Measurements from ENCODE around the gene SPDYE2.
A peak's percentile ranks its signal among the peaks of the same experiment; 100 is the strongest.
"Not testable (repeated sequence)": the region's sequence is repeated elsewhere in the genome, so short reads cannot be mapped to it uniquely, and the experiment has no call there.

Gene SPDYE2

DNA sequence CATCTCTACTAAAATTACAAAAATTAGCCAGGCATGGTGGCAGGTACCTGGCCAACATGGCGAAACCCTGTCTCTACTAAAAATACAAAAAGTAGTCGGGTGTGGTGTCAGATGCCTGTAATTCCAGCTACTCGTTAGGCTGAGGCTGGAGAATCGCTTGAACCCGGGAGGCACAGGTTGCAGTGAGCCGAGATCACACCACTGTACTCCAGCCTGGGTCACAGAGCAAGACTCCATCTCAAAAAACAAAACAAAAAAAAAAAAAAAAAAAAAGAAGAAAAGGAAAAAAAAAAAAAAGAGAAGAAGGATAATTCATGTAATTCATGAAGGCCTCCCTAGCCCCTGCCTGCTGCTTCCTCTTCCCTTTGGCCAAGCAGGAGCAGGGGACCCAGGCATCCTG lies 10.4 kb upstream of the SPDYE2 start:
- DNase-seq (ENCODE audit: low read depth in 1 of 2, low spot score in 1 of 2), result not testable (repeated sequence)

DNA sequence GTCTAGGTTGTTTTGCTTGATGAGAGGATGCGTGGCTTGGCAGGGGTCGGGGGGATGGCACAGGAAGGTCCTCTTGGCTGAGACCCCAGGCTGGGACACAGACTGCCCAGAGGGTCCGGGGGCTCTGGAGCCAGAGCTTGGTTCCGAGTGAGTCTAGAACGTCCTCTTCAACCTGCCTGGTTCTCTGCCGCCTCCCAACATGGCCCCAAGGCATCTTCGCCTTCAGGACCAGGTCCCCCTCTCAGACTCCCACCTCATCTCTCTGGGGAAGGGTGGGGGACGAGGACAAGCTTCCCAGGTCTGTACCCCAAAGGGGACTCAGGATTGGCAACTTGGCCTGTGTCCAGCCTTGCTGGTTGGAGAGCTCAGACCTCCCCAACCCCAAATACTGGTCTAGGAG lies 8.9 kb upstream of the SPDYE2 start:
- not testable (repeated sequence) for DNase-seq (ENCODE audit: low read depth in 1 of 2, low spot score in 1 of 2)

DNA sequence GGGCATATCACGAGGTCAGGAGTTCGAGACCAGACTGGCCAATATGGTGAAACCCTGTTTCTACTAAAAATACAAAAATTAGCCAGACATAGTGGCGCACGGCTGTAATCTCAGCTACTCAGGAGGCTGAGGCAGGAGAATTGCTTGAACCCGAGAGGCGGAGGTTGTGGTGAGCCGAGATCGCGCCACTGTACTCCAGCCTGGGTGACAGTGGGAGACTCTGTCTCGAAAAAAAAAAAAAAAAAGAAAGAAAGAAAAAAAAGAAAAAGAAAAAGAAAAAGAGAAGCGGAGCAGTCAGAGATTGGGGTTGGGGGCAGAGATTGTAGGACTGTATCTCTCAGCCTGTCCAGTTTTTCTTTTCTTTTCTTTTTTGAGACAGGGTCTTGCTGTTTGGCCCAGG lies 8.3 kb upstream of the SPDYE2 start:
- not testable (repeated sequence) for DNase-seq (ENCODE audit: low read depth in 1 of 2, low spot score in 1 of 2)

DNA sequence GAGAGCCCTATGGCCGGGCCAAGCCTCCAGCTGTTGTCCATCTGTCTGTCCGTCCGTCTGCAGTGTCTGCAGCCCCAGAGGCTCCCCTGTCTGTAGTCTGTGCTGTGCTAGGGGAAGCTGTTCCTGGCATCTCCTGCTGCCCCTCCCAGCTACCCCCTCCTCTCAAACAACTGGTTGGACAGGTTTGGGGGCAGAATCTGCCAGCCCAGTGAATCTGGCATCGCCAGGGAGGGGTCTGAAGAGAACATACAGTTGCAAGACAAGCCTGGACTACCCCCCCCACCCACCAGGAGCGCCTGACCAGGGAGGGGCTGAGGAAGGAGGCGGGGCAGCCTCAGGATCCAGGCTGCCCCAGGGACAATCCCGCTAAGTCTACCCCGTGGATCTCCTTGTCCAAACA lies 7.4 kb upstream of the SPDYE2 start, which contains the start of gene UPK3BL2:
Gene UPK3BL2, minus strand, starts transcription at position 101 of the 400 bp plus-strand sequence. Its CDS starts 60 bp downstream, at position 41.
- DNase-seq (ENCODE audit: low read depth in 1 of 2, low spot score in 1 of 2), result not testable (repeated sequence)

DNA sequence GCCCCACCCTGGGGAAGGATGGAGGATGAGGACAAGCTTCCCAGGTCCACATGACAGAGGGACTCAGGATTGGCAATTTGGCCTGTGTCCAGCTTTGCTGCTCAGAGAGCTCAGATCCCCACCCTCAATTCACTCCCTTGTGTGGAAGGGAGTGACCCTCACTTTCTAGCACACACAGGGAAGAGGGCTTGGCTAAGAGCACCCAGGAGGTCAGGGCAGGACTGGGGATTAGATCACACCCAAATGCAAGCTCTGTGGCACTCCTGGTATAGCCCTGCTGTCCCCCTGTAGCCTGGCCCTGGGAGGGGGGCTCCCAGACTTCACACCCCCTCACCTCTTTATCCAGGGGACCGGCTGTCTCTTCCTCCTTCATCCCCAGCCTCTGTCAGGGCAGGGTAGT lies 6.7 kb upstream of the SPDYE2 start:
- DNase-seq (ENCODE audit: low read depth in 1 of 2, low spot score in 1 of 2), result not testable (repeated sequence)

DNA sequence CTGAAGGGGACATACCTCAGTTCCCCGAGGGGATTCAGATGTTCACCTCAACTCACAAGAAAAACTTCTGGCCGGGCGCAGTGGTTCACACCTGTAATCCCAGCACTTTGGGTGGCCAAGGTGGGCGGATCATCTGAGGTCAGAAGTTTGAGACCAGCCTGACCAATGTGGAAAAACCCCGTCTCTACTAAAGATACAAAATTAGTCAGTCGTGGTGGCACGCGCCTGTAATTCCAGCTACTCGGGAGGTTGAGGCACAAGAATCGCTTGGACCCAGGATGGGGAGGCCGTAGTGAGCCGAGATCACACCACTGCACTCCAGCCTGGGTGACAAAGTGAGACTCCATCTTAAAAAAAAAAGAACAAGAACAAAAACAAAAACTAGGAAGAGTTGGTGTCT lies 5.7 kb upstream of the SPDYE2 start:
- not testable (repeated sequence) for DNase-seq (ENCODE audit: low read depth in 1 of 2, low spot score in 1 of 2)

DNA sequence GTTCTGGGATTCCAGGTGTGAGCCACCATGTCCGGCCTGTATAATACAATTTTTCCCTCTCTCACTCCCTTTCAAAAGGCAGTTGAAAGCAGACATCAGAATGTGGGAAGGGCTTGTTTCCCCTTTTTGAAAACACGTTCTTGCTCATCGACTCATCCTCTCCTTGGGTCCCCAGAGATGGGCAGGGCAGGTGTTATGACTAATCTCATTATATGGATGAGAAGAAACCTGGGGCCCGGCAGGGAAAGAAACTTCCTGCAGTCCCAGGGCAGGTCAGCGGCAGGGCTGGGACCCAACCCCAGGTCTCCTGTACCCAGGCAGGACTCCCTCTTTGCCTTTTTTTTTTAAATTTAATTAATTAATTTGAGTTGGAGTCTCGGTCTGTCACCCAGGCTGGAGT lies 4.7 kb upstream of the SPDYE2 start:
- DNase-seq (ENCODE audit: low read depth in 1 of 2, low spot score in 1 of 2), result not testable (repeated sequence)

DNA sequence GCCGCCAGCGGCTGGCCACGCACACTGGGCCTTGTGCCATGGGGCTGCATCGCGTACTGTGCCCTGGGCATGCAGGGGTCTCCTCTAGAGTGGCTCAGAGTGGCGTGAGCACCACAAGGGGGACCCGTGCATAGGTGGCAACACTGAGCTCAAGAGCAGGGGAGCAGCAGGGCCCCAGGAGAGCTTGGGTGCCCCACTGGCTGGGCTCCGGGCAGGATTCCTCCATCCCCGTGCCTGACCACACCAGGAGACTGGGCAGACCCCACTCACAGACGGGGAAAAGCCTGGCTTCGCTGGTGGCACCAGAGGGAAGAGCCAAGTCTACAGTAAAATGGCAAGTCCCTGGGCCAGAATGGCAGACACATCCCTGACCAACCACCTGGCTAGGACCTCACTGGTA lies 17.6 kb downstream of the SPDYE2 start:
- not testable (repeated sequence) for DNase-seq (ENCODE audit: low read depth in 1 of 2, low spot score in 1 of 2)

DNA sequence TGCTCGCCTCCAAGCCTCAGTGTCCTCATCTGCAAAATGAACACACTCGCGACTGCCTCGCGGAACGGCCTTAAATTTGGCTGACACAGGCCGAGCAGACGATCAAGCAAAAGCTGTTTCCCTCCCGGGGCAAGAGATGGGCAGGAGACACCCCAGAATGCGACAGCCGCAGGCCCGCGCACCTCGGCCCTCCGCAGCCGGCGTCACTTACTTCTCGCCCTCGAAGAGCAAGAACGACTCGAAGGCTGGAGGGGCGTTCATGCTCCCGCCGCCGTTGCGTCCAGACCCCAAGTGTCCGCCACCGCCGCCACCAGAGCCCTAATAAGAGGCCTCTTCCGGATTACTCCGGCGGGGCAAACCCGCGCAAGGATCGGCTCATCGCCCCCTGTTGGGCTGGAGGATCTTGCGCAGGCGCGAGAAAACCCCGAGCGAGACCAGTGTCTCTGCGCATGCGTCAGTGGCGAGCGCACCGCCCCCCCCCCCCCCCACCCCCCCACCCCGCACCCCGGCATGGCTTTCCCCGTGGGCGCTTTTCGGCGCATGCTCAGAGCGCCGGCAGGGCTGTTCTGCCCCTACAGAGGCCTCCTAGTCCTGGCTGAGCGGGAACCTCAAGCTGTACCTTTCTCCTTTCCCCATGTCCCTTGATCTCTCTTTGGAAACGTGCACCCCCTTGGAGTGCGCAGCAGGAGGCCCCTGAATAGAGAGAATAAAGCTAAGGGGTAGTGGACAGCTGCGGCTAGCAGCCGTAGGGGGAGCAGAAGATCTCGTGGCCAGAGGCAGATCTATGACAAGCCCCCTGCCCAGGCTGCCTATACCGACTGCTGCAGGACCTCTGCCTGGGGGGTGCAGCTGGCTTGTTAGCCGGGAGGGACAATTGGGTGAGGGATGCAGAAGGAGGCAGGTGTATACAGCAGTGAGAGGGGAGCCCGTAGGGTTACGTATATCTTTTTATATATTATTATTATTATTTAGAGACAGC lies 21.5 kb downstream of the SPDYE2 start, which contains the start of gene POLR2J3:
Gene POLR2J3, minus strand, starts transcription at position 323 of the 979 bp plus-strand sequence. Its CDS starts 62 bp downstream, at position 261.
- peak; percentile 100 for DNase-seq (ENCODE audit: low read depth in 1 of 2, low spot score in 1 of 2)

DNA sequence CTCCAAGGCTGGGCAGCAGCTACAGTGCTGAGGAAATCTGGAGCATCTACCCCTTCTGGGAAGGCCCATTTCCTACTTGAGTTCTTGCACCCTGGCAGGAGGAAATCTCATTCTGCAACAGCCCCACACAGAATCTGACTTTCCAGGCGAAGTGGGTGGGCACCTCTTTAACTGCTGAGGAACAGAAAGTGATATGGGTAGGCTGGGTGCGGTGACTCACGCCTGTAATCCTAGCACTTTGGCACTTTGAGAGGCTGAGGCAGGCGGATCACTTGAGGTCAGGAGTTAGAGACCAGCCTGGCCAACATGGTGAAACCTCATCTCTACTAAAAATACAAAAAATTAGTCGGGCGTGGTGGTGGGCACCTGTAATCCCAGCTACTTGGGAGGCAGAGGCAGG lies 23.6 kb downstream of the SPDYE2 start:
- DNase-seq (ENCODE audit: low read depth in 1 of 2, low spot score in 1 of 2), result not testable (repeated sequence)

DNA sequence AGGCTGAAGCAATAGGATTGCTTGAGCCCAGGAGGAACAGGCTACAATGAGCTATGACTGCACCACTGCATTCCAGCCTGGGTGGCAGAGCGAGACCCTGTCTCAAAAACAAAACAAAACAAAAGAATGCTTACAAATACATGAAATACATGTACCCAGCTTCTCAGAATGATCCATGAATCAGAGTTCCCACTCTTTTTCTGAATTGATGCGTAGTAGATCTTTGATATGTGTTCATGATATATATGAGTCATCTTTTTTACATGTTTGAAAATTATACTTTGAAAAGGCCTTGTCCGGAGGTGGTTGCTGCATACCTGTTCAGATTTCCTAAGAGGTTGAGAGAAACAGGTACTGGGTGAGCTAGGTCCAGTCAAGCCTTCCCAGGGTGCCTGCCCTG lies 25.3 kb downstream of the SPDYE2 start:
- DNase-seq (ENCODE audit: low read depth in 1 of 2, low spot score in 1 of 2), result not testable (repeated sequence)

DNA sequence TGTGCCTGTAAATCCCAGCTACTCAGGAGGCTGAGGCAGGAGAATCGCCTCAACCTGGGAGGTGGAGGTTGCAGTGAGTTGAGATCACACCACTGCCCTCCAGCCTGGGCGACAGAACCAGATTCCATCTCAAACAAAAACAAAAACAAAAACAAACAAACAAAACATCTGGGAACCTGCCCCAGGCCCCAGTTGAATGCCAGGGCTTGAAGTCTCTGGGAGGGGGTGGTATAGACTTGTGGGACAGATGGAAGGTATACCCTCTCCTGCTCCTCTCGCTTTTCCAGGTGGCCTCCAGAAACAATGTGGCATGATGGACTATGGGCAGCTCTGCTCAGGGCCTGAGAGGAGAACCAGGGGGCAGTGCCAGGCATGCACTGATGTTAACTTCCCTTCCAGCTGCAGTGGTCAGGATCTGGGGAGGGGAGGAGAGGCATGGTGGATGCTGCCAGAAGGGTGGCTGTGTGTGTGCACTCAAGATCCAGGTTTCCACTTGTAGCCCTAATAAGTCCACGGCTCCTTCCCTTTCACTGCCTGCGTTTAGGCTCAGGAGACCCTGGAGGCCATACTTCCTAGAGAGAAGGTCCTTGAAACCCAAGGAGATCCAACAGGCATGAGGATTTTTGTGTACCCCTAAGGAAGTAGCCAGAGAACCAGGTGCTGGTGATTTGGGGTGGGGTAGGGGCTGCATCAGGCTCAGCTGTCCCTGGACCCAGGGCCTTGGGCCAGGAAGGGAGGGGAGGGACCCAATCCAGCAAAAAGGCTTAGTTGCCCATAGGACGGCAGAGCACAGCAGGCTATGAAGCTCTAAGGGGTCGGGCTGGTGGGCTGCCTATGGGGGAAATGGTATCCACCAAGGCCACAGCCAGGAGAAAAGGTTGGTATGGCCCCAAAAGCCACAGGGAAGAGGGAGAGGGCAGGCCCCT lies 26.6 kb downstream of the SPDYE2 start:
- DNase-seq (ENCODE audit: low read depth in 1 of 2, low spot score in 1 of 2), result not testable (repeated sequence)

DNA sequence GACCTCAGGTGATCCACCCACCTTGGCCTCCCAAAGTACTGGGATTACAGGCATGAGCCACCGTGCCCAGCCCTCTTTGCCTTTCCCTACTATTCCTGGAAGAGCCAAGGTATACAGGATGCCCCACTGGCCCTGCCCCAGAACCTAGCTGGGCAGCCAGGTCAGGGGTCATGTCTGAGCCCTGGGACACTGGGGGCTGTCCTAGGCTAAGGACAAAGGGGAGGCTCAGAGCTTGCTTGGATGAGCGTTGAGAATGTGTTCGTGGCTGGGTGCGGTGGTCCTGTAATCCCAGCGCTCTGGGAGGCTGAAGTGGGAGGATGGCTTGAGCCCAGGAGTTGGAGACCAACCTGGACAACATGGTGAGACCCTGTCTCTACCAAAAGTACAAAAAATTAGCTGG lies 27.5 kb downstream of the SPDYE2 start:
- DNase-seq (ENCODE audit: low read depth in 1 of 2, low spot score in 1 of 2), result not testable (repeated sequence)

DNA sequence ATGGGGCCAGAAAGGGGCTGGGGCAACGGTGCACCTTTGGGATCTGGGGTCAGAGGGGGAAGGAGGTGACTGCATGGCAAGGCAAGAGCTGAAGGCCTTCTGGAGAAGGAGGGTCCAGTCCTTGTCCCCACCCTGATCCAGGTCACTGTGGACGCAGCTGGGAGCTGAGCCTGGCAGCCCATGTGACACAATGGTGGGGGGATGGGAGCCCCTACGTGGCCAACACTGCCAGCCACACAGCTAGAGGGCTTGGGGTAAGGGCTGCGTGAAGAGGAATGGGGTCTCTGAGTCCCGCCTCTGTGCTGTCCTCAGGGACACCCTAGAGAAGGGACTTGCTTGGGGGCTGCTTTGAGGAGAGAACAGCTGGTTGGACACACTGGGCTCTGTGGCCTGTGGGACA lies 30.7 kb downstream of the SPDYE2 start:
- DNase-seq (ENCODE audit: low read depth in 1 of 2, low spot score in 1 of 2), result not testable (repeated sequence)

DNA sequence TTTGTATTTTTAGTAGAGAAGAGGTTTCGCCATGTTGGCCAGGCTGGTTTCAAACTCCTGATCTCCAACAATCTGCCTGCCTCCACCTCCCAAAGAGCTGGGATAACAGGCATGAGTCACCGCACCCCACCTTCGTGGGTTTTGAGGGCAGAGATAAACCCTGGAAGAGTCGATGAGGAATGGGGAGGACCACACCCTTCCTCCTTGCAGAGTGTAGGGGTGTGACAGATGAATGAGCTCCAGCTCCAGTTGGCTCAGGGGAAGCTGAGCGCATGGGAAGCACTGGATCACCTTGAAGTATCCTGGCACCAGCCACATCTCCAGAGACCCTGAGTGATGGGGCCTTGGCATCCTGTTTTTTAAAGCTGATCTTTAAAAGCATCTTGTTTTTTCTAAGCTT lies 32.5 kb downstream of the SPDYE2 start:
- DNase-seq (ENCODE audit: low read depth in 1 of 2, low spot score in 1 of 2), result not testable (repeated sequence)

DNA sequence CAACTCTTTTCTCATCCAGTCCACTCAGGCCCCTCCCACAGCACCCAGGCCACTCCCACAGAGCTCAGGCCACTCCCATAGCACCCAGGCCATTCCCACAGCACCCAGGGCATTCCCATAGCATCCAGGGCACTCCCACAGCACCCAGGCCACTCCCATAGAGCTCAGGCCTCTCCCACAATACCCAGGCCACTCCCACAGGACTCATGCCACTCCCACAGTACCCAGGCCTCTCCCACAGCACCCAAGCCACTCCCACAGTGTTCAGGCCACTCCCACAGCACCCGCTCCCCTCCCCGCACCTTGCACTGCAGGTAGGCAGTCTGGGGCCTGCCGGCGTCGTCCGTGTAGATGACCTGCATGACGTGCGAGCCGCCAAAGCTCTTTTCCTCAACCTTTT lies 38.8 kb downstream of the SPDYE2 start:
- not testable (repeated sequence) for DNase-seq (ENCODE audit: low read depth in 1 of 2, low spot score in 1 of 2)

DNA sequence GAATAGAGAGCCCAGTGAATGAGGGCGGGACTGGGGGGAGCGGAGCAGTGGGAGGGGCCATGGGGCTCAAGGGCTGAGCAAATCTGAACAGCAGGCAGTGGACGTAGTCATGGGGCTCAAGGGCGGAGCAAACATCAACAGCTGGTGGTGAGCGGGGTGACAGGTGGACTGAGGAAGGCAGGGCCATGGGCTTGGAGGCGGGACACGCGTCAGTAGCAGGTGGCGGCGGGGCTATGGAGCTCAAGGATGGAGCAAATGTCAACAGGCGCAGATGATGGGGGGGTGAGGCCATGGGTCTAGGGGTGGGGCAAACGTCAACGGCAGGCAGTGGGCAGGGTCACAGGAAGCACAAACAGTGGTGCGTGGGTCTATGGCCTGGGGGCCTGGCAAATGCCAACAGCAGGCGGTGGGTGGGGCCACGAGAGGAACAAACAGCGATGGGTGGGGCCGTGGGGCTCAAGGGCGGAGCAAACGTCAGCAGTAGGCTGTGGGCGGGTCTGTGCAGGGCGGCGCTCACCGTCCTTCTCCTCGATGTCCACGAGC lies 41.5 kb downstream of the SPDYE2 start:
- DNase-seq (ENCODE audit: low read depth in 1 of 2, low spot score in 1 of 2), result not testable (repeated sequence)

DNA sequence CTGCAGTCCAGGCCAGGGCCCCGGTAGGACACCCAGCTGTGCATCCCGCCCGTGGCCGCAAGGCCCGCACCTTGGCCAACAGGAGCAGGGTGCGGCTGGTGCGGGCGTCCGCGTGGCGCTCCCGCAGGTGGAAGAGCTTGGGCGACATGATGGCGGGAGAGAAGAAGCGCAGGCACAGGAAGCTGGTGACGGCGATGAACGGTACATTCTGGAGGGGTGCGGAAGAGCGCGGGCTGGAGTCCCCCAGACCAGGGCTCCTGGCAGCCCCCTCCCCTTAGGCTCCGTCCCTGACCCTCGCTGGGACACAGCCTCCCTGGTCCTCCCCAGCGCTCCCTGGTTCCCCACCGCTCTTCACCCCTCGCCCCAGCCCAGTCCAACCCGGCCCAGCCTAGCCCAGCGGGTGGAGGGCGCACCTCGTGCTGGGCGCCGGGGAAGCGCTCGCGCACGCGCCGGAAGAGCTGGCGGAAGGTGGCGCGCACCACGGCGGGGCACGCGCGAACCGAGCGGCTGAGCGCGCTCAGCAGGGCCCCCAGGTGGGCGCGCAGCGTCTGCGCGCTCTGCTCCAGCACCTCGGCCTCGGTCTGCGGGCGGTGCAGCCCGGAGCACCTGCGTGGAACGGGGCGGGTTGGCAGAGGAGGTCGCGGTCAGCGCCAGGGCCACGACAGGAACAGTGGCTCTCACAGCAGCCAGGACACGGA lies 42.8 kb downstream of the SPDYE2 start:
- DNase-seq (ENCODE audit: low read depth in 1 of 2, low spot score in 1 of 2), result not testable (repeated sequence)

DNA sequence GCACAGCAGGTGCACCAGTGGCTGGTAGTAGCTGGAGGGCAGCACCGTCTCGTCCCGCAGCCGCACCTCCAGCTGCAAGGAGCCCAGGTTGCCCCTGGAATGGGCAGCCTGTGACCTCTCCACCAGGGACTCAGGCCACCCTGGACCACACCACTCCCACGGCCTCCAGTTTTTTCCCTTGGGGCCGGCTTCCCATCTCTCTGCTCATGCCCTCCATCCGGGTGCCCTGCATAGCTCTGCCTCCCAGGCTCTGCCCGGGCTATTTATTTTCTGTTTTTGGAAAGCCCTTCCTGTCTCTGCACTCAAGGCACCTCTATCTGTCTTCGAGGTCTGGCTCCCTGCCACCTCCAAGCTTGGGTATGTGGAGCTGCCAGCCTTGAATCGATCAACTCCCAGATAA lies 45.0 kb downstream of the SPDYE2 start:
- DNase-seq (ENCODE audit: low read depth in 1 of 2, low spot score in 1 of 2), result not testable (repeated sequence)

DNA sequence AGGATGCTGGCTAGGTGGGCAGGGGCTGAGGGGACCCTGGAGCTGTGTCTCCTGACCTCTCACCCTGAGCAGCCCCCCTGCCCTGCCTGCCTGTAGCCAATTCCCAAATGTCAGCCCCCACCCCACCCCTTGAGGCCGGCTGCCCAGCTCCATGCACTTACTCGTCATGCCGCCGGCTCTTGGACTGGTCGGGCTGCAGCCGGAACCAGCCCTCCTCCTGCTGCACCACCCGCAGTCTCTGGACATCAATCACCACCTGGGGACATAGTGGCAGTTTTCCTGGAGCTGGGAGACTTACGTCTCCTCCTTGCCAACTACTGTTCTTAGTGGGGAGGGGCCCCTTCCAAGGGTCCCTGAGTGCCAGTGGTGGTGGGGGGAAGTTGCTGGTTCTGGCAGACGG lies 48.7 kb downstream of the SPDYE2 start:
- DNase-seq (ENCODE audit: low read depth in 1 of 2, low spot score in 1 of 2), result not testable (repeated sequence)
